ENCODE results near the gene CCZ1B. TPM values are rescaled to one million over a fixed set of nuclear protein-coding genes. Genes with fewer than 3 reads are reported as not detected.
"Not testable (repeated sequence)": the region's sequence is repeated elsewhere in the genome, so short reads cannot be mapped to it uniquely, and the experiment has no call there.

Gene CCZ1B
- total and polyA plus RNA-seq, 2 of the 8 experiments (the other 6 are each of a cell fraction or from before 2014, with no cell fraction given): 18.0 to 55.2 TPM

DNA sequence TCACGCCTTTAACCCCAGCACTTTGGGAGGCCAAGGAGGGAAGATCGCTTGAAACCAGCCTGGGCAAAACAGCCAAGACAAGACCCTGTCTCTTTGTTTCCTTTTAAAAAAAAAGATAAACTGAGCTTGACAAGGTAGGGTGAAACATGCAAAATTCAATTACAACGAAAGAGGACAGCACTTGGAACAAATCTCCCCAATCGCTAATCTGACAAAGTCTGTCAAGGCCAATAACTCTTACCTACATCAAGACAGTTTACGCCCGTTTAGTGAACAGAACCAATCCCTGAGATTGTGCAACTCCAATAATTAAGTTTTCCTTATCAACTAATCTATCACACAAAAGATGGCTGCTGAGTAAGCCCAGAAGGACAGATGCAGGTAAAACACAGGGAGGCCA, 4.5 kb downstream of the CCZ1B start:
- H4K8ac ChIP-seq (ENCODE audit: extremely low read depth, insufficient read depth, low read length); H3K27me3 ChIP-seq (replicated peaks in 1 of 4; ENCODE audit: control insufficient read depth in 3 of 4, extremely low read depth in 1 of 4, insufficient read depth in 3 of 4, low read length in 3 of 4); H3K23ac ChIP-seq (ENCODE audit: insufficient read length); H2AFZ ChIP-seq (ENCODE audit: low read length); H3K9ac ChIP-seq (replicated peaks in 1 of 4; ENCODE audit: extremely low read depth in 1 of 4, low read depth in 3 of 4, low read length in 3 of 4); H3K79me1 ChIP-seq (ENCODE audit: low read depth, low read length); H3K9me3 ChIP-seq (ENCODE audit: insufficient read depth in 2 of 2, low read depth in 1 of 2, low read length in 1 of 2); H2BK120ac ChIP-seq (replicated peaks; ENCODE audit: low read depth, low read length); H3K27ac ChIP-seq (ENCODE audit: low read depth, low read length); H3K79me2 ChIP-seq (ENCODE audit: control insufficient read depth in 1 of 2, insufficient read depth in 2 of 2, low read length in 2 of 2); H3K4me3 ChIP-seq (ENCODE audit: extremely low read depth in 1 of 4, insufficient read depth in 2 of 4, low read depth in 3 of 4, low read length in 4 of 4); POLR2A ChIA-PET (ENCODE audit: partially characterized antibody); H2BK20ac ChIP-seq (ENCODE audit: low read length); H4K91ac ChIP-seq (replicated peaks; ENCODE audit: insufficient read length, low read length); H3K4me1 ChIP-seq (replicated peaks in 1 of 4; ENCODE audit: control insufficient read depth in 3 of 4, insufficient read depth in 4 of 4, low read length in 3 of 4); H3K4me2 ChIP-seq (ENCODE audit: insufficient read depth in 1 of 2, low read depth in 2 of 2, low read length in 2 of 2); FAIRE-seq; H2BK5ac ChIP-seq (ENCODE audit: low read depth, low read length); H3K56ac ChIP-seq (replicated peaks; ENCODE audit: insufficient read length, low read depth, low read length); H2AK5ac ChIP-seq (ENCODE audit: low read depth, low read length); H3K14ac ChIP-seq (ENCODE audit: insufficient read length); H3K36me3 ChIP-seq (ENCODE audit: control insufficient read depth in 2 of 4, insufficient read depth in 4 of 4, low read length in 3 of 4); H2BK15ac ChIP-seq (ENCODE audit: low read length); H3K18ac ChIP-seq (ENCODE audit: extremely low read depth, low read length); H4K5ac ChIP-seq (ENCODE audit: insufficient read length, low read depth, low read length); H2BK12ac ChIP-seq (ENCODE audit: low read depth, low read length); DNase-seq (ENCODE audit: low read depth in 1 of 2, low spot score in 2 of 2); H3K23me2 ChIP-seq (ENCODE audit: low read depth, low read length); H3K4ac ChIP-seq (replicated peaks; ENCODE audit: insufficient read length, low read depth, low read length); H4K20me1 ChIP-seq (replicated peaks in 1 of 2; ENCODE audit: control insufficient read depth in 1 of 2, insufficient read depth in 2 of 2, low read length in 2 of 2): not testable (repeated sequence)
- WGBS, 2 experiments (ENCODE audit: extremely low coverage in 1 of 2, insufficient coverage in 1 of 2, insufficient read length in 1 of 2, insufficient replicate concordance in 2 of 2, low coverage in 1 of 2, low lambda C conversion rate in 2 of 2, missing lambda C conversion rate in 1 of 2): 90% methylated on average over 6 of the region's 6 CpGs; no CpG with 5 or more reads in 1 of the 2 experiments
- CTCF ChIA-PET (ENCODE audit: partially characterized antibody): interaction anchor here (0.6 kb wide), 1 partner anchor 88 kb away, joined by 3 read pairs; no protein-coding TSS in a partner anchor

DNA sequence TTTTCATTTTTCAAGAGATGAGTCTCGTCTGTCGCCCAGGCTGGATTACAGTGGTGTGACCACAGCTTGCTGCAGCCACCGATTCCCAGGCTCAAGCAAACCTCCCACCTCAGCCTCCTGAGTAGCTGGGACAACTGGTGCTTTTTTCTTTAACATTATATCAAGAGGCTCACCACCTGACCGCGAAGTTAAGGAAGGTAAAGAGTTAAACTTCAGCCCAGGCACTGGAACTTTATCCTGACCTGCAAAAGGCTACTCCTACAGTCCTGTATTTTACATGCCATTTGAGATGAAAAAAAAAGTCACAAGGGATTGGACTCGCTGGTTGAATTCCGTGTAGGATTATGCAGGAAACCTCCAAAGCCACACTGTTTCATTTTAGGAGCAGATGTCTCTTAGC, 10.6 kb downstream of the CCZ1B start:
- H2AFZ ChIP-seq (ENCODE audit: low read length); H2BK120ac ChIP-seq (replicated peaks; ENCODE audit: low read depth, low read length); H3K18ac ChIP-seq (ENCODE audit: extremely low read depth, low read length); H3K9me3 ChIP-seq (ENCODE audit: insufficient read depth in 2 of 2, low read depth in 1 of 2, low read length in 1 of 2); H2BK20ac ChIP-seq (ENCODE audit: low read length); H3K14ac ChIP-seq (ENCODE audit: insufficient read length); H3K56ac ChIP-seq (replicated peaks; ENCODE audit: insufficient read length, low read depth, low read length); H3K79me1 ChIP-seq (ENCODE audit: low read depth, low read length); H3K79me2 ChIP-seq (ENCODE audit: control insufficient read depth in 1 of 2, insufficient read depth in 2 of 2, low read length in 2 of 2); FAIRE-seq; H3K4me2 ChIP-seq (ENCODE audit: insufficient read depth in 1 of 2, low read depth in 2 of 2, low read length in 2 of 2); DNase-seq (ENCODE audit: low read depth in 1 of 2, low spot score in 2 of 2); H3K4me1 ChIP-seq (replicated peaks in 1 of 4; ENCODE audit: control insufficient read depth in 3 of 4, insufficient read depth in 4 of 4, low read length in 3 of 4); H3K23ac ChIP-seq (ENCODE audit: insufficient read length); H4K20me1 ChIP-seq (replicated peaks in 1 of 2; ENCODE audit: control insufficient read depth in 1 of 2, insufficient read depth in 2 of 2, low read length in 2 of 2); H3K27ac ChIP-seq (ENCODE audit: low read depth, low read length); H3K23me2 ChIP-seq (ENCODE audit: low read depth, low read length); H3K9ac ChIP-seq (replicated peaks in 1 of 4; ENCODE audit: extremely low read depth in 1 of 4, low read depth in 3 of 4, low read length in 3 of 4); H3K4me3 ChIP-seq (ENCODE audit: extremely low read depth in 1 of 4, insufficient read depth in 2 of 4, low read depth in 3 of 4, low read length in 4 of 4); H4K91ac ChIP-seq (replicated peaks; ENCODE audit: insufficient read length, low read length); H2AK5ac ChIP-seq (ENCODE audit: low read depth, low read length); H2BK5ac ChIP-seq (ENCODE audit: low read depth, low read length); H4K5ac ChIP-seq (ENCODE audit: insufficient read length, low read depth, low read length); H4K8ac ChIP-seq (ENCODE audit: extremely low read depth, insufficient read depth, low read length); H3K4ac ChIP-seq (replicated peaks; ENCODE audit: insufficient read length, low read depth, low read length); H2BK15ac ChIP-seq (ENCODE audit: low read length); H2BK12ac ChIP-seq (ENCODE audit: low read depth, low read length); H3K27me3 ChIP-seq (replicated peaks in 1 of 4; ENCODE audit: control insufficient read depth in 3 of 4, extremely low read depth in 1 of 4, insufficient read depth in 3 of 4, low read length in 3 of 4): not testable (repeated sequence)
- CTCF ChIA-PET (ENCODE audit: partially characterized antibody): interaction anchor here (0.7 kb wide), 1 partner anchor 50 kb away, joined by 3 read pairs; no protein-coding TSS in a partner anchor
- WGBS, 2 experiments (ENCODE audit: extremely low coverage in 1 of 2, insufficient coverage in 1 of 2, insufficient read length in 1 of 2, insufficient replicate concordance in 2 of 2, low coverage in 1 of 2, low lambda C conversion rate in 2 of 2, missing lambda C conversion rate in 1 of 2): 95% methylated on average over 7 of the region's 7 CpGs; no CpG with 5 or more reads in 1 of the 2 experiments
- POLR2A ChIA-PET (ENCODE audit: partially characterized antibody): interaction anchor here (0.7 kb wide), 2 partner anchors 551 to 916 kb away, joined by 3 read pairs; no protein-coding TSS in a partner anchor
- peaks cover 2 to 18% (median 5%) of the 10 kb centered on the region in 4 experiments; a peak in 6 of 8 replicates for H3K36me3 ChIP-seq (ENCODE audit: control insufficient read depth in 2 of 4, insufficient read depth in 4 of 4, low read length in 3 of 4)

Data from H1 (cell line).